ENCODE results near the gene CDC5L. TPM values are rescaled to one million over a fixed set of nuclear protein-coding genes. Genes with fewer than 3 reads are reported as not detected.

The CDC5L gene
- total RNA-seq, 1 experiment from 2014 or later: 43.9 TPM

GRCh38 chr6:44481056-44481455, 93.5 kb downstream of the CDC5L start:
- no peaks in the 10 kb centered on the region for H3K36me3 ChIP-seq (ENCODE audit: insufficient read depth, low read length, poor library complexity, severe bottlenecking)
- DNase-seq (ENCODE audit: low spot score): no peak
- H3K4me3 ChIP-seq (ENCODE audit: low read depth, low read length, poor library complexity, severe bottlenecking): no peak overlapping the region
- H3K4me1 ChIP-seq (ENCODE audit: insufficient read depth, low read length, poor library complexity, severe bottlenecking): peaks cover 4% of the 10 kb centered on the region
- no peak for TF ChIP-seq EZH2 (IDR thresholded peaks at IDR 0.05; ENCODE audit: borderline replicate concordance, low read depth, low read length, poor library complexity, severe bottlenecking)
- no peak for TF ChIP-seq CTCF (conservative IDR thresholded peaks at IDR 0.05; ENCODE audit: low read depth, low read length)
- no peaks in the 10 kb centered on the region for H3K9me3 ChIP-seq (ENCODE audit: low read depth, low read length, poor library complexity, severe bottlenecking)
- H3K27me3 ChIP-seq (replicated peaks; ENCODE audit: insufficient read depth, low read depth, low read length, poor library complexity): no peaks in the 10 kb centered on the region
- ChIA-PET CTCF (no interaction called here), POLR2A (ENCODE audit: low non-redundant PET) (no interaction called here)
- no TSS peak for BruUV-seq (replicated peaks)
- H3K27ac ChIP-seq (ENCODE audit: low read depth, low read length, poor library complexity, severe bottlenecking): no peak overlapping the region
- intact Hi-C loops (cut with micrococcal nuclease; ENCODE audit: unreplicated experiment): no loop called here

- POLR2A ChIA-PET (ENCODE audit: low non-redundant PET): no interaction called here
- no peak for DNase-seq (ENCODE audit: low spot score)
- H3K4me1 ChIP-seq (ENCODE audit: insufficient read depth, low read length, poor library complexity, severe bottlenecking): peaks cover 4% of the 10 kb centered on the region
- H3K36me3 ChIP-seq (ENCODE audit: insufficient read depth, low read length, poor library complexity, severe bottlenecking): no peaks in the 10 kb centered on the region
- CTCF ChIA-PET: no interaction called here
- TF ChIP-seq CTCF (conservative IDR thresholded peaks at IDR 0.05; ENCODE audit: low read depth, low read length) (no peak), EZH2 (IDR thresholded peaks at IDR 0.05; ENCODE audit: borderline replicate concordance, low read depth, low read length, poor library complexity, severe bottlenecking) (no peak)
- no peaks in the 10 kb centered on the region for H3K27me3 ChIP-seq (replicated peaks; ENCODE audit: insufficient read depth, low read depth, low read length, poor library complexity)
- no peak overlapping the region for H3K4me3 ChIP-seq (ENCODE audit: low read depth, low read length, poor library complexity, severe bottlenecking)
- H3K9me3 ChIP-seq (ENCODE audit: low read depth, low read length, poor library complexity, severe bottlenecking): no peaks in the 10 kb centered on the region
- intact Hi-C loops (cut with micrococcal nuclease; ENCODE audit: unreplicated experiment): no loop called here
- BruUV-seq (replicated peaks): no TSS peak
- H3K27ac ChIP-seq (ENCODE audit: low read depth, low read length, poor library complexity, severe bottlenecking): no peak overlapping the region
Measured at GRCh38 chr6:44481760-44482159, 94.3 kb downstream of the CDC5L start.

DNA sequence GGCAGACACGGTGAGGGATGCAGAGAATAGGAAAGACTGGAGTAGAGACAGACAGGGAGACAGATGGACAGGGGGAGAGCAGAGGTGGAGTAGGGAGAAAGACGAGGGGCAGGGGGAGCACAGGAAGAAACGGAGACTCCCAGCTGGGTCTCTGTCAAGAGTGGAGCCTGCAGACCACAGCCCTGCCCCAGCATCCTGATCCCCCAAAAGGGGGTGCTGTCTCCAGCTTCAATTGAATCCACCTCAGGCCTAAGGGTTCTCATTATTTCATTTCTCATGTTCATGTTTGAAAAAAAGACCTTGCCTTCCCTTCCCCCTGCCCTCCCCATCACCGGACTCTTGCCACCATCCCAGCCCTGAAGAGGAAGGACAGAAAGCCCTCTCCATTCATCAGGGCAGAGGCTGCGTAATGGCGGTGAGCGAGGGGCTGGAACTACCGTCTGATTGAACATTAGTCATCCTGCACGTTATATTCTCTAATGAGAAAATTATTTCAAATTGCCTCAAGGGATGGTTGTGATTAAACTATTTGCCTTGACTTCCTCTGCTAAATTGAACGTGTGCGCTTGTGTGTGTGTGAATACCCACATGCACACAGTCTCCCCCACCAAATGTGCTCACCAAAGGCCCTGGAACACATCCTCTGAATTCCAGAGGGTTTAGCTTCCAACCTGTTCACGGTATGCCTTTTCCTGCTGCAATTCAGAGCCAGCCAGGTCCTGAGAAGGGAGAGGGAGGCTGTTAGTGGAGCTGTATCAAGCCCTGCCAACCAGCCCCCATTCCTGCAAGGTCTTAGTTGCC, 98.3 kb downstream of the CDC5L start:
- H3K27ac ChIP-seq (ENCODE audit: low read depth, low read length, poor library complexity, severe bottlenecking): no peak overlapping the region
- POLR2A ChIA-PET (ENCODE audit: low non-redundant PET): no interaction called here
- BruUV-seq (replicated peaks): no TSS peak
- peaks cover 4% of the 10 kb centered on the region for H3K4me1 ChIP-seq (ENCODE audit: insufficient read depth, low read length, poor library complexity, severe bottlenecking)
- TF ChIP-seq EZH2 (IDR thresholded peaks at IDR 0.05; ENCODE audit: borderline replicate concordance, low read depth, low read length, poor library complexity, severe bottlenecking) (no peak), CTCF (conservative IDR thresholded peaks at IDR 0.05; ENCODE audit: low read depth, low read length) (no peak)
- H3K27me3 ChIP-seq (replicated peaks; ENCODE audit: insufficient read depth, low read depth, low read length, poor library complexity): no peaks in the 10 kb centered on the region
- no peaks in the 10 kb centered on the region for H3K9me3 ChIP-seq (ENCODE audit: low read depth, low read length, poor library complexity, severe bottlenecking)
- no peaks in the 10 kb centered on the region for H3K36me3 ChIP-seq (ENCODE audit: insufficient read depth, low read length, poor library complexity, severe bottlenecking)
- intact Hi-C loops (cut with micrococcal nuclease; ENCODE audit: unreplicated experiment): no loop called here
- DNase-seq (ENCODE audit: low spot score): peak; percentile 81
- CTCF ChIA-PET: interaction anchor here (0.6 to 1.4 kb wide), 4 partner anchors 10 to 890 kb away, joined by 3 to 10 read pairs (median 4); no protein-coding TSS in a partner anchor
- no peak overlapping the region for H3K4me3 ChIP-seq (ENCODE audit: low read depth, low read length, poor library complexity, severe bottlenecking)

All from A673 (cell line).